IPS-NIHi7 (cell line): ENCODE results near the gene KPNA6.
"Not testable (repeated sequence)": the region's sequence is repeated elsewhere in the genome, so short reads cannot be mapped to it uniquely, and the experiment has no call there.

Experiments used
- DNase-seq: peaks from one replicate; pipeline ENCODE4 v3.0.0; 2012; ENCODE audit warnings: mixed read lengths; ENCODE audit errors: extremely low spot score

Gene KPNA6

GRCh38 chr1:32107742-32108661, at the start of gene KPNA6:
Gene KPNA6, plus strand, starts transcription at chr1:32108056. Its CDS starts 75 bp downstream, at chr1:32108131.
- DNase-seq = peak; percentile 79

DNA sequence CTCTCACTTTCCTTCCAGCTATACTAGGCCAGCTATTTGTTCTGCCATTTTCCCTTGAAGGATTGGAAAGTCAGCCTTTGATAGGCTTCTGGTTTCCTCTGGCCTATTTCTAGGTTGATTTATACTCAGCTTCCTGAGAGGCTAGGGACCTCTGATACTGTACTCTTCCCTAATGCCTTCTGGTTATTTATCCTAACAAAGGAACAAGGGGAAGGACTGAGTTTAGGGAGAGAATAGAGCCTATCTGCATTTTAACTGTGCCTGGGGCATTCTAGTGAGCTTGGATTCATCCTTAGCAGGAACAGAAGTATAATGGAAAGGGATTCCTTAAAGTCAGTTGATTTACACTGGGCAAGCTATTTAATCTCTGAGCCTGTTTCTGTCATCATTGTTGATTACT, 46.9 kb upstream of the KPNA6 start:
- peak; percentile 56 for DNase-seq

- DNase-seq = no peak
Measured at GRCh38 chr1:32062867-32063230, 45.0 kb upstream of the KPNA6 start.

DNA sequence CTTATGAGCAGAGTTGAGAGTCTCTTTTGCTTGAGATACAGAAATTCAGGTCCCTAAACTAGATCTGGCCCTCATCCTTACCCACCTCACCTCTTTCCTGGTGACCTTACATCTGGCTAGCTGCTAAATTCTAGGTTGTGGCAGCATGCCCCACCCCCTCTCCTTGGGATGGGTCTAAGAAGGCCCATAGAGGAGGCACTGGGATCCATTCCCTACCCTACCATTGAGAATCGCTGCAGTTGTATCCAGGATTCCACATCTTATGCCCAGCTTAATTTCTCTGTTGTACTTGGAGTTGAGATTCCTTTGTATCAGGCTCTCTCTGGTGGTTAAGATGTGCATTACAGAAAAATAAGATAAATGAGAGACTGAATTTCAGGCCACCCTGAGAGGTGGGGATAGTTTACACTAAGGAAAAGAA, 44.6 kb upstream of the KPNA6 start:
- DNase-seq = peak; percentile 30

DNA sequence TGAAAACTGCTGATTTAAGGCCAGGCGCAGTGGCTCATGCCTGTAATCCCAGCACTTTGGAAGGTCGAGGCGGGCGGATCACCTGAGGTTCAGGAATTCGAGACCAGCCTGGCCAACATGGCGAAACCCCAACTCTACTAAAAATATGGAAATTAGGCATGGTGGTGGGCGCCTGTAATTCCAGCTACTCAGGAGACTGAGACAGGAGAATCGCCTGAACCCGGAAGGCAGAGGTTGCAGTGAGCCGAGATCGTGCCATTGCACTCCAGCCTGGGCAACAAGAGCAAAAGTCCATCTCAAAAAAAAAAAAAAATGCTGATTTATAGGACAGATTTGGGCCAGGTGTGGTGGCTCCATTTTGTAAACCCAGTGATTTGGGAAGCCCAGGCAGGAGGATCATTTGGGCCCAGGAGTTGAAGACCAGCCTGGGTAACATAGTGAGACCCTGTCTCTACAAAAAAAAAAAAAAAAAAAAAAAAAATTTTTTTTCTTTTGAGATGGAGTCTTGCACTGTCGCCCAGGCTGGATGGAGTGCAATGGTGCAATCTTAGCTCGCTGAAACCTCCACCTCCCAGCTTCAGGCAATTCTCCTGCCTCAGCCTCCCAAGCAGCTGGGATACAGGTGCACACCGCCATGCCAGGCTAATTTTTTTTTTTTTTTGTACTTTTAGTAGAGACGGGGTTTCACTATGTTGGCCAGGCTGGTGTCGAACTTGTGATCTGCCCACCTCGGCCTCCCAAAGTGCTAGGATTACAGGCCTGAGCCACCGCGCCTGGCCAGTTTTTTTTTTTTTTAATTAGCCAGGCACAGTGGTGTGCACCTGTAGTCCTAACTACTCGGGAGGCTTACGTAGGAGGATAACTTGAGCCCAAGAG, 42.0 kb upstream of the KPNA6 start:
- DNase-seq = not testable (repeated sequence)

GRCh38 chr1:32066489-32066873, 41.4 kb upstream of the KPNA6 start:
- DNase-seq = no peak

DNA sequence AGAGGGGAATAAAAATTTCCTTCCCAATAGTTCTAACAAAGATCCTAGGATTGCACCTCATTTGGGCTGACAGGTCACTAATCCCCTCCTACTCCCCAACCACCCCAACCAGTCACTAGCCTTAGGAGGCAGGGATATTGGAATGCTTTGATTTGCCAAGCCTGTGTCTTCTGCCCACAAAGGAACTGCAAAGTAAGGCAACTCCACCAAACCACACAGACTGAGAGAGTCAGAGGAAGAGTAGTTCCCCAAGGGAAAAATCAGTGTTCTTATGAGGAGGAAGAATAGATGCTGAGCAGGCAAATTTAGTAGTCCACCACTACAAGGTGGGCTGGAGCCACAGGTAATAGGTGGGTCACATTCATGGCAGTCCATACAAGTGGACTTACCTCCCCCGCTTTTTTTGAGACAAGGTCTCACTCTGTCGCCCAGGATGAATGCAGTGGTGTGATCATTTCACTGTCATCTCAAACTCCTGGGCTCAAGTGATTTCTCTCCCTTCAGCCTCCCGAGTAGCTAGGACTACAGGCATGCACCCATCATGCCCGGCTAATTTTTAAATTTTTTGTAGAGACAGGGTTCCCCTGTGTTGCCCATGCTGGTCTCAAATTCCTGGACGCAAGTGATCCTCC, 38.8 kb upstream of the KPNA6 start:
- no peak for DNase-seq

GRCh38 chr1:32071758-32072621, 35.9 kb upstream of the KPNA6 start:
- no peak for DNase-seq

DNA sequence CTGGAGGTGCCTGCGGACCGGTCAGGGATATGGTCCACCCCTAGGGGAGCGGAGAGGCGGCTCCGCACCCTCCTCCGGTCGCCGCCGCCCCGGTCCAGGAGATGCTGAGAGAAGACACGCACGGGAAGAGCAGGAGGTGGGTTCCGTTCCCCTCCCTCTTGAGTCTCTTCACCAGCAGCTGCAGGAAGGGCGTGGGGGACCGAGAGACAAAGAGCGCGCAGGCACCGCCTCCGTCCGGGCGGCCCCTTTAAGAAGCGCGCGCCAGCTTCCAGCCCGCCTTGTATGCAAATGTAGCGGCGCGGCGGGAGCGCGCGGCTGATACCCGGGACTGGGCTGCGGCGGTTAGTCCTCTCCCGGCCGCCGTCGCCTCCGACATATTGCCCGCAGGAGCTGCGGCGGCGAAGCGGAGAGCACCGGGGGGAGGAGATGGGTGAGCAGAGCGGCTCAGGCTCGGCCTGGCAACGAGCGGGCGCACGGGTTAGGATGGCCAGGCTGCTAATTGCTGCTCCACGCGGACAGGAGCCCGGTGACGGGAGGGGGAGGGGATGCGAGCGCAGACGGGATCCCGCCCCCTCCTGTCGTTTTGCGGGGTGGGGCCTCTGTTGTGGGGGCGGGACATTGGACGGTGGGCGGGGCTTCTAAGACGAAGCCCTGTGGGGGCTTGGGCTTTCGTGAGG, 35.1 kb upstream of the KPNA6 start, which contains the start of gene TMEM39B:
TSS of gene TMEM39B (plus strand) at position 318 of the 677 bp plus-strand sequence. CDS start at position 427, 109 bp downstream.
- DNase-seq = peak; percentile 88

DNA sequence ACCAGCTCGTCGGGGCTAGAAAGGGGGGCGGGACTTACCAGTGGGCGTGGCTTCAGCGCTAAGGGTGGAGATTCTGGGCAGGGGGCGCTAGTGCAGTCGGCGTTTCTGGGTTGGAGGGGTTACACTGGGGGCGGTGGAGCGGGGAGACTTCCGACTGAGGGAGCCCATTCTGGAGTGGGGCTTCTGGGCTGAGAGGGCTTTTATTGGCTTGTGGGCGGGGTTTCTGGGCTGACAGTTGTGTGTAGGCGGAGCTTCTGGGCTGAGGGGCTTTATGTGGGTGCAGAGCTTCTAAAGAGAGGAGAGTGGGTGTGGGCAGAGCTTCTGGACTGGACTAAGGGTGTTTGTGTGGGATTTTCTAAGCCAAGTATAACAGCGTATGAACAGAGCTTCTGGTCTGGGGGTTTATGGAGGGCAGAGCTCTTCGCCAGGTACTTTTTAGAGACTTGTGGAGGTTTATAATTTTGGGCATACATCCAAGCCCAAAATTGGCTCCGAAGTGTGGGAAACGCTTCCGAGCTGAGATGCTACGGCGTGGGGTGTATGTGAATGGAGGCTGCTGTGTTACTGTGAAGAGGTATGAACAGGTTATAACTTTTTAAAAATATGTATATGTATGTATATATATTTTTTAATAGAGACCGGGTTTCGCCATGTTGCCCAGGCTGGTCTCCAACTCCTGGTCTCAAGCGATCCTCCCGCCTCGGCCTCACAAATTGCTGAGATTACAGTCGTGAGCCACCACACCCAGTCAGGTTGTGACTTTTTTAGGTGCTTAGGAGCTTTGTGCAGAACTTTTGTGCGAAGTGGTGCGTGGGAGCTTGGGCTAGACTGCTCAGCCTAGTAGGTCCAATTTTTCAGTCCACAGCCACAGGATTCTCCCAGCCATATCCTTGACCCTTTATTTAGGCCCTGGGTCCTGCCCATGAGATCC, 34.3 kb upstream of the KPNA6 start:
- DNase-seq = peak; percentile 98

GRCh38 chr1:32074841-32075240, 33.0 kb upstream of the KPNA6 start:
- no peak for DNase-seq

GRCh38 chr1:32077451-32077850, 30.4 kb upstream of the KPNA6 start:
- no peak for DNase-seq

DNA sequence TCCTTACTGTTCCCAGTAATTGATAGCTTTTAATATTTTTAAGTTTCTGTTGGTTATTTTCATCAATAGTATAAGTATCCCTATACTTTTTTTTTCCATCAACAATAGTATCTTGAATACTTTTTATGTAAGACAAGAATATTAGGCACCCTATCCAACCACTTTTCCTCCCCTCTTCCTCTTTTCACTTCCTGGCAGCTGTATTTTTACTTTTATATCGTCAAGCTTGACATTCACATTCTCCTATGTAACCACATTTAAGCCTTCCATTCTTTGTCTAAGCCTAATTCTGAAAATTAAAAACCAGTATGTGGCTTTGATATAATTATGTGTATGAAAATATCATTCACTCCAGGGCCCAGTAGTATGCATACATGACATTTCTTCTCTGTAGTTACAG, 25.8 kb upstream of the KPNA6 start:
- DNase-seq = no peak

DNA sequence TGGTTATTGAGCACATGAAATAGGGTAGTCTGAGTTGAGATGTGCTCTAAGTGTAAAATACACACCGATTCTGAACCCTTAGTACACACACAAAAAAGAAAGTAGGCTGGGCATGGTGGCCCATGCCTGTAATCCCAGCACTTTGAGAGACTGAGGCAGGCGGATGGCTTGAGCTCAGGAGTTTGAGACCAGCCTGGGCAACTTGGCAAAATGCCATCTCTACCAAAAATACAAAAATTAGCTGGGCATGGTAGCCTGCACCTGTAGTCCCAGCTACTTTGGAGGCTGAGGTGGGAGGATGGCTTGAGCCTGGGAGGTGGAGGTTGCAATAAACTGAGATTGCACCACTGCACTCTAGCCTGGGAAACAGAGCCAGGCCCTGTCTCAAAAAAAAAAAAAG, 21.5 kb upstream of the KPNA6 start:
- not testable (repeated sequence) for DNase-seq

GRCh38 chr1:32091176-32091575, 16.7 kb upstream of the KPNA6 start:
- DNase-seq = no peak

- DNase-seq = no peak
Measured at GRCh38 chr1:32091591-32091990, 16.3 kb upstream of the KPNA6 start.

- no peak for DNase-seq
Measured at GRCh38 chr1:32094746-32095521, 12.9 kb upstream of the KPNA6 start.

DNA sequence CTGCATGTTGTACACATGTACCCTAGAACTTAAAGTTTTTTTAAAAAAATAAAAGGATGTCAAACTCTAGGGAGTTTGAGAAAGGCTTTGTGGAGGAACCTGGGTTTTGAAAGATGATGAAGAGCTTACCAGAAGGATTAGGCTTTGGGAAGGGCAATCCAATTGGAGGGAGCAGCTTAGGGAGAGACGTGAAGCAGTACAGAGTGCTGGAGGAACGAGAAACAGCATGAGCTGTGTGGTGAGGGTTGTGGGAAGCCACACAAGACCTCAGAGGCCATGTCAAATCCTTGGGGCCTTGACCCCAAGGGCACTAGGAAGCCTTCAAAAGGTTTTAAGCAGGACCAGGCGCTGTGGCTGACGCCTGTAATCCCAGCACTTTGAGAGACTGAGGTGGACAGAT, 8.4 kb upstream of the KPNA6 start:
- no peak for DNase-seq

DNA sequence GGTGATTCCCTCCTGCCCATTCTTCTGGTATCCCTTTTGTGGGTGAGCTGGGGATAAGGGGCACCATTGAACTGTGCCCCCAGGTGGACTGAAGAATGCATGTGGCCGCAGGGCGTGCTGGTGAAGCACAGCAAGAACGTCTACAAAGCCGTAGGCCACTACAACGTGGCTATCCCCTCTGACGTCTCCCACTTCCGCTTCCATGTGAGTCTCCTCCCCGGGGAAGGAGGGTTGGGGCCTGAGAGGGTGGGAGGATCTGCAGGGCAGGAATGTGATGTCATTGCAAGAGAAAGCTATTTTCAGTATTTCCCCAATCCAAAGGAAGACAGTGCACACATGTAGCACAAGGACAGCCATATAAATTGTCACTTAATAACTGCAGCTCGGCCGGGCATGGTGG, 7.5 kb upstream of the KPNA6 start:
- DNase-seq = no peak
